Hepatocyte (in vitro differentiated cells): ENCODE measurements around the gene SCFD1. TPM values are rescaled to one million over a fixed set of nuclear protein-coding genes. Genes with fewer than 3 reads are reported as not detected.

Experiments
- DNase-seq: peaks from one replicate; pipeline ENCODE4 v3.0.0-alpha.2; 2016; ENCODE audit warnings: low spot score
- H2AFZ ChIP-seq: fragments of 200-600 bp; sonication (generic); 2 replicates; pipeline ENCODE4 v1.6.0; 2016; ENCODE audit warnings: antibody characterized with exemption, mild to moderate bottlenecking
- H3K27ac ChIP-seq: fragments of 200-600 bp; sonication (generic); 2 replicates; pipeline ENCODE4 v1.5.1; 2016; ENCODE audit warnings: mild to moderate bottlenecking
- H3K27me3 ChIP-seq: fragments of 200-600 bp; sonication (generic); 2 replicates; pipeline ENCODE4 v1.6.1; 2016
- H3K36me3 ChIP-seq: fragments of 200-600 bp; sonication (generic); replicated peaks from 2 replicates; pipeline ENCODE4 v1.5.1; 2016; ENCODE audit warnings: low read depth; ENCODE audit not compliant: insufficient read depth
- H3K4me1 ChIP-seq: fragments of 200-600 bp; sonication (generic); 2 replicates; pipeline ENCODE4 v1.5.1; 2016; ENCODE audit warnings: mild to moderate bottlenecking, moderate library complexity; ENCODE audit not compliant: insufficient read depth
- H3K4me2 ChIP-seq: fragments of 200-600 bp; sonication (generic); 2 replicates; pipeline ENCODE4 v1.6.0; 2016
- H3K4me3 ChIP-seq: fragments of 200-600 bp; sonication (generic); 2 replicates; pipeline ENCODE4 v1.5.1; 2016; ENCODE audit warnings: mild to moderate bottlenecking
- H3K79me2 ChIP-seq: fragments of 200-600 bp; sonication (generic); 2 replicates; pipeline ENCODE4 v1.6.0; 2017; ENCODE audit warnings: mild to moderate bottlenecking
- H3K9me2 ChIP-seq: fragments of 200-600 bp; sonication (generic); replicated peaks from 2 replicates; pipeline ENCODE4 v1.6.0; 2017; ENCODE audit warnings: mild to moderate bottlenecking; ENCODE audit not compliant: insufficient read depth
- H3K9me3 ChIP-seq: fragments of 200-600 bp; sonication (generic); 2 replicates; pipeline ENCODE4 v1.5.1; 2016; ENCODE audit warnings: low read depth, mild to moderate bottlenecking
- H4K20me1 ChIP-seq: fragments of 200-600 bp; sonication (generic); 2 replicates; pipeline ENCODE4 v1.6.0; 2016; ENCODE audit warnings: mild to moderate bottlenecking; ENCODE audit not compliant: insufficient read depth, poor library complexity, severe bottlenecking
- EZH2 ChIP-seq: fragments of 200-600 bp; sonication (generic); IDR thresholded peaks from 2 replicates; pipeline ENCODE4 v1.6.1; 2016; ENCODE audit warnings: antibody characterized with exemption, mild to moderate bottlenecking, borderline replicate concordance
- EZH2phosphoT487 ChIP-seq: fragments of 200-600 bp; sonication (generic); IDR thresholded peaks from one replicate; pipeline ENCODE4 v1.6.1; 2018; ENCODE audit warnings: antibody characterized with exemption, mild to moderate bottlenecking, low read depth, moderate library complexity; ENCODE audit not compliant: unreplicated experiment, severe bottlenecking
- WGBS: methylation state at CpG from one replicate; pipeline ENCODE4 v1.1.6; 2016; ENCODE audit warnings: low lambda C conversion rate; ENCODE audit errors: missing lambda C conversion rate; 5-methylcytosine and 5-hydroxymethylcytosine counted together
- polyA plus RNA-seq: library from polyadenylated mRNA; unstranded; fragments of >200 nt; fragmentation: Nextera tagmentation; extraction: Ambion mirVana; gene quantifications from 2 replicates; pipeline ENCODE4 v1.2.1, GENCODE V29; 2016
- total RNA-seq: library from RNA; depleted of rRNA; stranded (reverse); fragments of >200 nt; gene quantifications from 2 replicates; pipeline ENCODE4 v1.2.3, GENCODE V29; 2014
- TF ChIP-seq, protein P1 (sequence below): fragments of 200-600 bp; sonication (generic); IDR thresholded peaks from 2 replicates; pipeline ENCODE4 v1.5.1; 2016; ENCODE audit warnings: antibody characterized with exemption, mild to moderate bottlenecking; ENCODE audit not compliant: poor library complexity

SCFD1 gene
- total and polyA plus RNA-seq, 2 experiments from 2014 or later, result 68.9 to 101 TPM

DNA sequence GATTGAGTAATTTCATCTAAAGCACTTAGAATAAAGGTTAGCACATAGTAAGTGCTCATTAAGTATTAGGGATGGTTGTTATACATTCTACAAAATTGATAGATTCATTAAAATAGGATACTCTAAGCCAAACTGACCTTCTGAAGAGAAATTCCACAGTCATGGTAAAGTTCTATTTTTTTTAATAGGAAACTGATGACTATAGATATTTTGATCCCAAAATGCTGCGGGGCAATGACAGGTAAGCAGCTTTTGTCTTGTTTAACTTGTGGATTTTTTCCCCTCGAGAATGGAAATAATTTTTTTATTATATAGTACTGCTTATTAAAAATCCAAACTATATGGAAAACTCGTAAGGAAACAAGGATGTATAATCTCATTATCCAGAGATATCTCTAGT lies 97.0 kb downstream of the SCFD1 start:
- no peaks in the 10 kb centered on the region for H3K9me2 ChIP-seq
- H2AFZ ChIP-seq, result no peak overlapping the region
- H3K4me3 ChIP-seq, result no peak overlapping the region
- no peak overlapping the region for H3K4me2 ChIP-seq
- no peak for TF ChIP-seq EZH2
- TF ChIP-seq EZH2phosphoT487, result no peak
- TF ChIP-seq, protein P1, sequence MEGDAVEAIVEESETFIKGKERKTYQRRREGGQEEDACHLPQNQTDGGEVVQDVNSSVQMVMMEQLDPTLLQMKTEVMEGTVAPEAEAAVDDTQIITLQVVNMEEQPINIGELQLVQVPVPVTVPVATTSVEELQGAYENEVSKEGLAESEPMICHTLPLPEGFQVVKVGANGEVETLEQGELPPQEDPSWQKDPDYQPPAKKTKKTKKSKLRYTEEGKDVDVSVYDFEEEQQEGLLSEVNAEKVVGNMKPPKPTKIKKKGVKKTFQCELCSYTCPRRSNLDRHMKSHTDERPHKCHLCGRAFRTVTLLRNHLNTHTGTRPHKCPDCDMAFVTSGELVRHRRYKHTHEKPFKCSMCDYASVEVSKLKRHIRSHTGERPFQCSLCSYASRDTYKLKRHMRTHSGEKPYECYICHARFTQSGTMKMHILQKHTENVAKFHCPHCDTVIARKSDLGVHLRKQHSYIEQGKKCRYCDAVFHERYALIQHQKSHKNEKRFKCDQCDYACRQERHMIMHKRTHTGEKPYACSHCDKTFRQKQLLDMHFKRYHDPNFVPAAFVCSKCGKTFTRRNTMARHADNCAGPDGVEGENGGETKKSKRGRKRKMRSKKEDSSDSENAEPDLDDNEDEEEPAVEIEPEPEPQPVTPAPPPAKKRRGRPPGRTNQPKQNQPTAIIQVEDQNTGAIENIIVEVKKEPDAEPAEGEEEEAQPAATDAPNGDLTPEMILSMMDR, result no peak
- H3K27me3 ChIP-seq, result no peaks in the 10 kb centered on the region
- WGBS, result 96% methylated on average over 3 of the region's 3 CpGs
- no peak overlapping the region for H3K27ac ChIP-seq
- H3K9me3 ChIP-seq, result no peaks in the 10 kb centered on the region
- no peaks in the 10 kb centered on the region for H3K4me1 ChIP-seq
- no peaks in the 10 kb centered on the region for H4K20me1 ChIP-seq
- DNase-seq, result no peak
- no peaks in the 10 kb centered on the region for H3K79me2 ChIP-seq
- peaks cover 6% of the 10 kb centered on the region for H3K36me3 ChIP-seq

DNA sequence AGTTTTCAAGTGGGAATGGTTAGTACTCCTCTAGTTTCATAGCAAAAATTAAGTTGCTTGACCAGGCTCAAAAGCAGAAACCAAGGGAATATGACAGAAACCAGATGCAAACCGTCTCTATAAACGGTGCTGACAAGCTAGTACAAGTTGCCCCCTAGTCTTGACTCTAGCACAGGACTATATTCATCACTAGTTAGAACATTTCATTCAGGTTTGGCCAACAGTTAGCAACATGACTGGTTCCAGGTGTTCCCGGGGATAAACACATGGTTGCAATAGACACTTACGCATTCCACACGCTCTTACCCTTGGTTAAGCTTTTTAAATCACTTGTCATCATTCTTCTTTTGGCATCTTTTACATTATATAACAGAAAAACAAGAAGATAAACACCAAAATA lies 103.6 kb downstream of the SCFD1 start:
- Histone ChIP-seq H3K36me3 (peaks cover 6% of the 10 kb centered on the region), H3K4me1 (no peaks in the 10 kb centered on the region), H3K27ac (no peak overlapping the region), H3K4me3 (no peak overlapping the region), H4K20me1 (no peaks in the 10 kb centered on the region), H3K9me2 (no peaks in the 10 kb centered on the region), H2AFZ (no peak overlapping the region), H3K79me2 (no peaks in the 10 kb centered on the region), H3K27me3 (no peaks in the 10 kb centered on the region), H3K4me2 (no peak overlapping the region), H3K9me3 (no peaks in the 10 kb centered on the region)
- WGBS, result 80% methylated on average over 5 of the region's 5 CpGs
- DNase-seq, result no peak
- no peak for TF ChIP-seq EZH2
- TF ChIP-seq, protein P1, result no peak

DNA sequence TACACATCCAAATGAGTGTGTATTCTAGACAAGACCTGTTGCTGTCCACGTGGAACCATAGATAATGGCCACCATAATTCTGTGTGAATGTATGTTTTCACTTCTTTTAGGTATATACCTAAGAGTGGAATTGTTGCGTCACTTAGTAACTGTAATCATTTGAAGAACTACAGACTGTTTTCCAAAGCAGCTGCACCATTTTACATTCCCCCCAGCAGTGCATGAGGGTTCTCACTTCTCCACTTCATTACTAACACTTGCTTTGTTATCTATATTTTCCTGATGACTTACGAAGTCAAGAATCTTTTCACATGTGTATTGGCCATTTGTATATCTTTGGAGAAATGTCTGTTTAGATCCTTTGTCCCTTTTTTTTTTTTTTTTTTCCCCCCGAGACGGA lies 106.4 kb downstream of the SCFD1 start:
- 94% methylated on average over 5 of the region's 5 CpGs for WGBS
- no peak overlapping the region for H3K27ac ChIP-seq
- TF ChIP-seq, protein P1, result no peak
- TF ChIP-seq EZH2 (no peak), EZH2phosphoT487 (no peak)
- no peaks in the 10 kb centered on the region for H3K27me3 ChIP-seq
- H3K4me2 ChIP-seq, result no peak overlapping the region
- H3K4me1 ChIP-seq, result no peaks in the 10 kb centered on the region
- no peak for DNase-seq
- no peaks in the 10 kb centered on the region for H3K9me2 ChIP-seq
- H3K4me3 ChIP-seq, result no peak overlapping the region
- H3K79me2 ChIP-seq, result no peaks in the 10 kb centered on the region
- no peak overlapping the region for H2AFZ ChIP-seq
- no peaks in the 10 kb centered on the region for H4K20me1 ChIP-seq
- H3K36me3 ChIP-seq, result no peaks in the 10 kb centered on the region
- no peaks in the 10 kb centered on the region for H3K9me3 ChIP-seq

DNA sequence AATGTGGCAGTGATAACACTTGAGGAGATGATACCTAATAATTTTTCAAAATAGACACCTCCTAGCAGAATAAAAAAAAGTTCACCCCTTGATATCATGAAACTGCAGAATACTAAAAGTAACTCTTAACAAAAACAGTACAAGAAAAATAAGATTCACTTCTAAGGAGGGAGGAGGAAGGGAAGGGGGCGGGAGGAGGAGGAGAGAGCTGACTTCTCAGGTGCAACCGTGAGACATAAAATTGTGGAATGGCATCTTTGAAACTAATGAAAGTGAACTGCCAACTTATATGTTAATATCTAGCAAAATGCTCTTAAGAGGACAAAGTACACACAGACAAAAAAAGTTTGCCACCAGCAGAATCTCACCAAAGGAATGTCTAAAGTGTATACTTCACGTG lies 115.8 kb downstream of the SCFD1 start:
- TF ChIP-seq, protein P1, result no peak
- TF ChIP-seq EZH2phosphoT487 (no peak), EZH2 (no peak)
- 66% methylated on average over 2 of the region's 3 CpGs for WGBS

More for the DNA sequence above, 115.8 kb downstream of the SCFD1 start:
- DNase-seq, result no peak
- no peaks in the 10 kb centered on the region for H4K20me1 ChIP-seq
- H3K36me3 ChIP-seq, result peaks cover 6% of the 10 kb centered on the region
- no peak overlapping the region for H3K27ac ChIP-seq
- H3K9me2 ChIP-seq, result no peaks in the 10 kb centered on the region
- H3K4me1 ChIP-seq, result no peaks in the 10 kb centered on the region
- no peak overlapping the region for H2AFZ ChIP-seq
- no peak overlapping the region for H3K4me2 ChIP-seq
- no peaks in the 10 kb centered on the region for H3K9me3 ChIP-seq
- H3K27me3 ChIP-seq, result no peaks in the 10 kb centered on the region
- no peak overlapping the region for H3K4me3 ChIP-seq
- no peaks in the 10 kb centered on the region for H3K79me2 ChIP-seq
